Osteocyte (in vitro differentiated cells): Measurements from ENCODE around the gene VSTM5. TPM values are rescaled to one million over a fixed set of nuclear protein-coding genes. Genes with fewer than 3 reads are reported as not detected.
A peak's percentile ranks its signal among the peaks of the same experiment; 100 is the strongest.

Experiments used
- DNase-seq: peaks from one replicate; pipeline ENCODE4 v3.0.0; 2021; ENCODE audit warnings: mixed read lengths; ENCODE audit not compliant: unreplicated experiment; ENCODE audit errors: extremely low spot score
- H3K27ac Mint-ChIP-seq: one replicate; pipeline ENCODE4 v1.8.0; 2021; ENCODE audit warnings: mild to moderate bottlenecking, mixed read lengths; ENCODE audit not compliant: unreplicated experiment
- H3K27me3 Mint-ChIP-seq: one replicate; pipeline ENCODE4 v1.8.0; 2021; ENCODE audit warnings: mixed read lengths; ENCODE audit not compliant: unreplicated experiment
- H3K36me3 Mint-ChIP-seq: one replicate; pipeline ENCODE4 v1.8.0; 2021; ENCODE audit warnings: mixed read lengths; ENCODE audit not compliant: unreplicated experiment
- H3K4me1 Mint-ChIP-seq: one replicate; pipeline ENCODE4 v1.8.0; 2021; ENCODE audit warnings: mixed read lengths; ENCODE audit not compliant: unreplicated experiment
- H3K4me3 Mint-ChIP-seq: one replicate; pipeline ENCODE4 v1.8.0; 2021; ENCODE audit warnings: mild to moderate bottlenecking, moderate library complexity, mixed read lengths; ENCODE audit not compliant: unreplicated experiment
- H3K9me3 Mint-ChIP-seq: one replicate; pipeline ENCODE4 v1.8.0; 2021; ENCODE audit warnings: mixed read lengths; ENCODE audit not compliant: unreplicated experiment
- total RNA-seq: library from RNA; stranded (reverse); gene quantifications from 2 replicates; pipeline ENCODE4 v1.2.1, GENCODE V29; 2021
- TF ChIP-seq, protein P1 (sequence below): fragments of 200-600 bp; sonication (generic); IDR thresholded peaks from 2 replicates; pipeline ENCODE4 v1.5.0; 2021; ENCODE audit warnings: antibody characterized with exemption, mild to moderate bottlenecking, moderate library complexity

VSTM5 gene
- total RNA-seq, 1 donor from 2014 or later: not detected

DNA sequence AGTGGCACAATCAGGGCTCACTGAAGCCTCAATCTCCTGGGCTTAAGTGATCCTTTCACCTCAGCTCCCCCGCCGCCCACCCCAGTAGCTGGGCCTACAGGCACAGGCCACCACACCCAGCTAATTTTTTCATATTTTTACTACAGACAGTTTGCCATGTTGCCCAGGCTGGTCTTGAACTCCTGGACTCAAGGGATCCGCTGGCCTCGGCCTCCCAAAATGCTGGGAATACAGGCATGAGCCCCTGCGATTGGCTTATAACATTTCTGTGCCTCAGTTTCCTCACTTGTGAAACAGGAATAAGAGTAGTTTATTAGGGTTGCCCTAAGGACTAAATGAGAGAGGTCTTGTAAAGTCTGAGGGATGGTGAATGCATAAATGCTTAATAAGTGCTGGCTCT, 1.2 kb downstream of the VSTM5 start:
- Mint-ChIP-seq H3K27ac (no peak overlapping the region), H3K27me3 (no peaks in the 10 kb centered on the region), H3K4me1 (peaks cover 1% of the 10 kb centered on the region), H3K36me3 (no peaks in the 10 kb centered on the region), H3K4me3 (no peak overlapping the region), H3K9me3 (no peaks in the 10 kb centered on the region)
- peak; percentile 44 for DNase-seq
- TF ChIP-seq, protein P1, sequence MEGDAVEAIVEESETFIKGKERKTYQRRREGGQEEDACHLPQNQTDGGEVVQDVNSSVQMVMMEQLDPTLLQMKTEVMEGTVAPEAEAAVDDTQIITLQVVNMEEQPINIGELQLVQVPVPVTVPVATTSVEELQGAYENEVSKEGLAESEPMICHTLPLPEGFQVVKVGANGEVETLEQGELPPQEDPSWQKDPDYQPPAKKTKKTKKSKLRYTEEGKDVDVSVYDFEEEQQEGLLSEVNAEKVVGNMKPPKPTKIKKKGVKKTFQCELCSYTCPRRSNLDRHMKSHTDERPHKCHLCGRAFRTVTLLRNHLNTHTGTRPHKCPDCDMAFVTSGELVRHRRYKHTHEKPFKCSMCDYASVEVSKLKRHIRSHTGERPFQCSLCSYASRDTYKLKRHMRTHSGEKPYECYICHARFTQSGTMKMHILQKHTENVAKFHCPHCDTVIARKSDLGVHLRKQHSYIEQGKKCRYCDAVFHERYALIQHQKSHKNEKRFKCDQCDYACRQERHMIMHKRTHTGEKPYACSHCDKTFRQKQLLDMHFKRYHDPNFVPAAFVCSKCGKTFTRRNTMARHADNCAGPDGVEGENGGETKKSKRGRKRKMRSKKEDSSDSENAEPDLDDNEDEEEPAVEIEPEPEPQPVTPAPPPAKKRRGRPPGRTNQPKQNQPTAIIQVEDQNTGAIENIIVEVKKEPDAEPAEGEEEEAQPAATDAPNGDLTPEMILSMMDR: no peak

DNA sequence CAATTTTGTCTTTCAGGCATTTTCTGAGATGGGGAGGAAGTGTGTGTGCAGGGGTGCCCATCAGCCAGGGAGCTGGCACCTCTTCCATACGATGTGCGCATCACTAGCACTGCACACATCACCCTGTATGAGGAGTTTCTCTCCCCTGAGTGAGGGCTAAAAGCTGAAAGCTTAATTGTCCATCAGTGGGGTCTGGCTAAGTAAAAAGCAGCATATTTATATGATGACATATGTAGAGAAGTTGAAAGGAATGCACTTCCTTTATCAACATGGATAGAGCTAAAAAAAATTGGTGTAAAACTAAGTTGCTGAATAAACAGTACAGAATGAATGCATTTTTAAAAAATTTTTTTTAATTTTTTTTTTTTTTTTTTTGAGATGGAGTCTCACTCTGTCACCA, 4.0 kb downstream of the VSTM5 start:
- TF ChIP-seq, protein P1: no peak
- Mint-ChIP-seq H3K4me3 (no peak overlapping the region), H3K36me3 (no peaks in the 10 kb centered on the region), H3K27me3 (no peaks in the 10 kb centered on the region), H3K4me1 (no peaks in the 10 kb centered on the region), H3K27ac (no peak overlapping the region), H3K9me3 (no peaks in the 10 kb centered on the region)
- DNase-seq: no peak

DNA sequence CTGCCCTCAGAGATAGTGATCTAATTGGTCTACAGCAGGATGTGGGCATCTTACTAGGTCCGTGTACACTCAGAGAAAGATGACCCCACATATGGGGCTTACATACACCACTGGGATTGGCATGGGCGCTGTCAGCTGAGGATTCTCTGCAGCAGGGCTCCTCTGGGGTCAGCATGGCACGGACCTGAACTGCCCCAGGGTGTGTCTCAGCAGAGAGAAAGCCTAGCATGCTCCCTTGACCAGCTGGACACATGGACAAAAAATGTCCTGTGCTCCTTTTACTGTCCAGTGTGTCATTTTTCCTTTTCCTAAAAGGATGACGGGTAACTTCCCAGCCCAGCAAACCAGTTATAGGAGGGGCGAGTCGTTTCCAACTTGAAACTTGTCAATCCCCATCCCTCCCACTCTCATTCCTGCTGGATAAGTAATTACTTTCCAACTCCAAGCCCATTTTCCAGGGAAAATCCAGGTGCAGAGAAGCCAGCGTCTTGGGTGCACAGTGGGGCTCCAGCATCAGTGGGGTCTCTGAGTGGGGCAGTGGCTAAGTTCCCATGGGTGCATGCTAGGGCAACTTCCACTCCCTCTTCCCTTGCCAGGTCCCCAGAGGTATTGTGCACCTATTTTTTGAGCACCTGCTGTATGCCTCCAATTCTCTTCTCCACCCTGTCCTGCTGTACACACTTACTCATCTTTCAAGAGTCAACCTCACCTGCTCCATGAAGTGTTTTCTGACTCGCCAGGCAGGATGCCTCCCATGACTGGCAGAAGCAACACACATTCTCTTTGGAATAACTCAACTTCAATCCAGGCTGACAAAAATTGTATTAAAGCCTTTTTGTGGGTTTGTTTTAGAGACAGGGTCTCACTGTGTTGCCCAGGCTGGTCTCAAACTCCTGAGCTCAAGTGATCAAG, 5.0 kb downstream of the VSTM5 start:
- Mint-ChIP-seq H3K36me3 (no peaks in the 10 kb centered on the region), H3K4me3 (no peak overlapping the region), H3K27me3 (no peaks in the 10 kb centered on the region), H3K4me1 (no peaks in the 10 kb centered on the region), H3K9me3 (no peaks in the 10 kb centered on the region), H3K27ac (no peak overlapping the region)
- no peak for DNase-seq
- TF ChIP-seq, protein P1: no peak

DNA sequence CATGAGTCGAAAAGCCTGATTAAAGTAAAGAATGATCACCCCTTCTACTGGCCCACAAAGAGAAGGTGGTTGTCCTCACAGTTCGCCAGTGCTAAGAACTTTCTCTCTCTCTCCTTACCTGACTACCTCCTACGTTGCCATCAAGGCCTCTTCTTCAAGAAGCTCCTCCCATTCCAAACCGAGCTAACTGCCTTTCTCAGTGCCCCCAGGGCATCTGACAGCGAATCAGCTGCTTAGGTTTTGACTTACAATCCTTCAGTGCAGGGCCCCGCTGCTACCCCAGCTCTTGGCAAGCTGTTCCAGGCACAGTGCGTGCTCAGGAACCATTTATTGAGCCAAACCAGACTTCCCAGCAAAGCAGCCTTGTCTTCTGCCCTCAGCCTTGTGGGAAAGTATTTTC, 5.8 kb downstream of the VSTM5 start:
- H3K4me3 Mint-ChIP-seq: no peak overlapping the region
- no peaks in the 10 kb centered on the region for H3K4me1 Mint-ChIP-seq
- no peak for DNase-seq
- no peak overlapping the region for H3K27ac Mint-ChIP-seq
- no peaks in the 10 kb centered on the region for H3K9me3 Mint-ChIP-seq
- TF ChIP-seq, protein P1: no peak
- H3K36me3 Mint-ChIP-seq: no peaks in the 10 kb centered on the region
- H3K27me3 Mint-ChIP-seq: no peaks in the 10 kb centered on the region

DNA sequence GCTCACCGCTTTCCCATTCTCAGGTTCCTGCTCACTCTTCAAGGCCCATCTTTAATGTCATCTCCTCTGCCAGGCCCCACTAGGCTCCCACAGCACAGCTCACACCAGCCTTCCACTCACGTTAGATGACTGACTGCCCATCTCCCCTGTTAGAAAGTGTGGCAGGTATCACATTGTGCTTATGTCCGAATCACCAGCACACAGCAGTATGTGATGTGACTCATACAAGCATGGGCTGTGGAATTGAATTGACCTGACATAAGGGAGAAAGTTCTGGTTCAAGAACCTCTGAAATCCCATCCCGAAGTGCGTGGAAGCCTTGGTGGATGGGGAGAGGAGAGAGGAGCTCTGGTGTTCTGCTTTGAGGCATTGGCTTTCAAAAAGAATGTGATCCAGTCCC, 6.5 kb downstream of the VSTM5 start:
- H3K4me1 Mint-ChIP-seq: no peaks in the 10 kb centered on the region
- H3K4me3 Mint-ChIP-seq: no peak overlapping the region
- H3K27me3 Mint-ChIP-seq: no peaks in the 10 kb centered on the region
- no peaks in the 10 kb centered on the region for H3K9me3 Mint-ChIP-seq
- H3K36me3 Mint-ChIP-seq: no peaks in the 10 kb centered on the region
- H3K27ac Mint-ChIP-seq: no peak overlapping the region
- DNase-seq: no peak
- TF ChIP-seq, protein P1: no peak
